Activated CD4-positive, alpha-beta memory T cell treated with anti-CD3 and anti-CD28 coated beads for 36 hours (primary cell): ENCODE results near the gene DPPA3. TPM values are rescaled to one million over a fixed set of nuclear protein-coding genes. Genes with fewer than 3 reads are reported as not detected.
A peak's percentile ranks its signal among the peaks of the same experiment; 100 is the strongest.
"Not testable (repeated sequence)": the region's sequence is repeated elsewhere in the genome, so short reads cannot be mapped to it uniquely, and the experiment has no call there.

Source experiments
- CTCF ChIA-PET: fragments of 350-600 bp; sonication (Branson Sonifier 250); formaldehyde crosslinking; loops from one replicate; lab custom pipeline; 2021; ENCODE audit warnings: antibody characterized with exemption, inconsistent platforms; lab: Charles Lee
- POLR2A ChIA-PET: fragments of 350-600 bp; sonication (Branson Sonifier 250); formaldehyde crosslinking; loops from one replicate; lab custom pipeline; 2021; ENCODE audit warnings: antibody characterized with exemption; lab: Charles Lee
- DNase-seq: peaks from one replicate; pipeline ENCODE4 v3.0.0-alpha.2; 2020
- H3K27ac Mint-ChIP-seq: one replicate; pipeline ENCODE4 v1.8.0; 2021; ENCODE audit warnings: mixed read lengths
- H3K27me3 Mint-ChIP-seq: one replicate; pipeline ENCODE4 v1.8.0; 2021; ENCODE audit warnings: mixed read lengths
- H3K36me3 Mint-ChIP-seq: one replicate; pipeline ENCODE4 v1.8.0; 2021; ENCODE audit warnings: mixed read lengths
- H3K4me1 Mint-ChIP-seq: one replicate; pipeline ENCODE4 v1.8.0; 2021; ENCODE audit warnings: low read depth, mixed read lengths
- H3K4me3 Mint-ChIP-seq: one replicate; pipeline ENCODE4 v1.8.0; 2021; ENCODE audit warnings: mild to moderate bottlenecking, mixed read lengths
- H3K9me3 Mint-ChIP-seq: one replicate; pipeline ENCODE4 v1.8.0; 2021; ENCODE audit warnings: mixed read lengths
- intact Hi-C: fragments of 100-400 bp; cut with micrococcal nuclease; formaldehyde crosslinking; loops from one replicate; pipeline ENCODE4 v1.15.1; 2023
- total RNA-seq, 2 experiments: library from RNA; stranded (reverse); gene quantifications; one replicate each; pipeline ENCODE4 v1.2.3, GENCODE V29; 2021

DPPA3 gene
- total RNA-seq, 2 experiments from 2014 or later: not detected

GRCh38 chr12:7747246-7747645, 36.0 kb downstream of the DPPA3 start, which contains the start of gene CLEC4C:
Gene CLEC4C (minus strand): TSS chr12:7747375. CDS start chr12:7747348, 27 bp downstream.
- intact Hi-C loops: no loop called here
- H3K36me3 Mint-ChIP-seq: no peaks in the 10 kb centered on the region
- ChIA-PET CTCF (interaction anchor here (0.6 kb wide), 1 partner anchor 467 kb away, joined by 3 read pairs; no protein-coding TSS in a partner anchor), POLR2A (no interaction called here)
- no peaks in the 10 kb centered on the region for H3K9me3 Mint-ChIP-seq
- no peak within 1 kb of the TSS for H3K27ac Mint-ChIP-seq
- no peak for DNase-seq
- peaks cover 2% of the 10 kb centered on the region for H3K27me3 Mint-ChIP-seq
- H3K4me1 Mint-ChIP-seq: no peaks in the 10 kb centered on the region
- H3K4me3 Mint-ChIP-seq: no peak within 1 kb of the TSS

GRCh38 chr12:7748852-7749251, 37.6 kb downstream of the DPPA3 start:
- Mint-ChIP-seq H3K4me3 (no peak overlapping the region), H3K4me1 (no peaks in the 10 kb centered on the region), H3K36me3 (no peaks in the 10 kb centered on the region), H3K27ac (no peak overlapping the region), H3K9me3 (no peaks in the 10 kb centered on the region), H3K27me3 (peaks cover 2% of the 10 kb centered on the region)
- DNase-seq: no peak
- CTCF ChIA-PET: interaction anchor here (0.6 to 0.9 kb wide), 2 partner anchors 58 to 72 kb away, joined by 3 to 4 read pairs; no protein-coding TSS in a partner anchor
- intact Hi-C loops: no loop called here
- POLR2A ChIA-PET: no interaction called here

GRCh38 chr12:7749442-7749841, 38.2 kb downstream of the DPPA3 start:
- no peak overlapping the region for H3K4me3 Mint-ChIP-seq
- no peaks in the 10 kb centered on the region for H3K9me3 Mint-ChIP-seq
- peaks cover 2% of the 10 kb centered on the region for H3K27me3 Mint-ChIP-seq
- H3K27ac Mint-ChIP-seq: no peak overlapping the region
- CTCF ChIA-PET: no interaction called here
- intact Hi-C loops: no loop called here
- POLR2A ChIA-PET: no interaction called here
- H3K4me1 Mint-ChIP-seq: no peaks in the 10 kb centered on the region
- H3K36me3 Mint-ChIP-seq: no peaks in the 10 kb centered on the region
- DNase-seq: no peak

- ChIA-PET CTCF (no interaction called here), POLR2A (no interaction called here)
- Mint-ChIP-seq H3K36me3 (no peaks in the 10 kb centered on the region), H3K9me3 (no peaks in the 10 kb centered on the region), H3K4me3 (no peak overlapping the region), H3K4me1 (no peaks in the 10 kb centered on the region), H3K27me3 (peaks cover 2% of the 10 kb centered on the region), H3K27ac (no peak overlapping the region)
- no peak for DNase-seq
- intact Hi-C loops: no loop called here
Observed at GRCh38 chr12:7750350-7750749, 39.1 kb downstream of the DPPA3 start.

- no peaks in the 10 kb centered on the region for H3K36me3 Mint-ChIP-seq
- no peak overlapping the region for H3K27ac Mint-ChIP-seq
- ChIA-PET POLR2A (no interaction called here), CTCF (interaction anchor here (1.1 kb wide), 1 partner anchor 14 kb away, joined by 3 read pairs; no protein-coding TSS in a partner anchor)
- H3K4me3 Mint-ChIP-seq: no peak overlapping the region
- H3K27me3 Mint-ChIP-seq: no peaks in the 10 kb centered on the region
- no peaks in the 10 kb centered on the region for H3K4me1 Mint-ChIP-seq
- no peaks in the 10 kb centered on the region for H3K9me3 Mint-ChIP-seq
- DNase-seq: no peak
- intact Hi-C loops: no loop called here
Observed at GRCh38 chr12:7751394-7751793, 40.2 kb downstream of the DPPA3 start.

GRCh38 chr12:7751941-7752922, 41.0 kb downstream of the DPPA3 start:
- CTCF ChIA-PET: interaction anchor here (1.1 kb wide), 1 partner anchor 15 kb away, joined by 3 read pairs; no protein-coding TSS in a partner anchor
- DNase-seq, H3K27me3 Mint-ChIP-seq, H3K9me3 Mint-ChIP-seq, intact Hi-C loops, H3K36me3 Mint-ChIP-seq, POLR2A ChIA-PET, H3K4me3 Mint-ChIP-seq, H3K4me1 Mint-ChIP-seq, H3K27ac Mint-ChIP-seq: not testable (repeated sequence)

GRCh38 chr12:7755668-7756067, 44.4 kb downstream of the DPPA3 start:
- intact Hi-C loops, H3K27me3 Mint-ChIP-seq, H3K27ac Mint-ChIP-seq, H3K4me3 Mint-ChIP-seq, CTCF ChIA-PET, H3K4me1 Mint-ChIP-seq, H3K9me3 Mint-ChIP-seq, POLR2A ChIA-PET, H3K36me3 Mint-ChIP-seq: not testable (repeated sequence)
- peak; percentile 26 for DNase-seq

GRCh38 chr12:7756993-7757392, 45.8 kb downstream of the DPPA3 start:
- Mint-ChIP-seq H3K4me3 (no peak overlapping the region), H3K36me3 (no peaks in the 10 kb centered on the region), H3K27me3 (no peaks in the 10 kb centered on the region), H3K27ac (no peak overlapping the region), H3K4me1 (no peaks in the 10 kb centered on the region), H3K9me3 (no peaks in the 10 kb centered on the region)
- intact Hi-C loops: no loop called here
- CTCF ChIA-PET: no interaction called here
- no peak for DNase-seq
- POLR2A ChIA-PET: no interaction called here

GRCh38 chr12:7758766-7759140, 47.5 kb downstream of the DPPA3 start:
- Mint-ChIP-seq H3K9me3 (no peaks in the 10 kb centered on the region), H3K36me3 (no peaks in the 10 kb centered on the region)
- CTCF ChIA-PET: no interaction called here

More at GRCh38 chr12:7758766-7759140, 47.5 kb downstream of the DPPA3 start:
- Mint-ChIP-seq H3K27ac (no peak overlapping the region), H3K4me1 (no peaks in the 10 kb centered on the region), H3K27me3 (no peaks in the 10 kb centered on the region), H3K4me3 (no peak overlapping the region)
- intact Hi-C loops: no loop called here
- DNase-seq: no peak
- POLR2A ChIA-PET: no interaction called here

Other genes with a start within 250 kb of the DPPA3 start
- gene CD163, start 207.7 kb upstream of the DPPA3 start, total RNA-seq: not detected
- not detected for gene APOBEC1, start 45.5 kb upstream of the DPPA3 start, total RNA-seq
- not detected for gene GDF3, start 15.7 kb upstream of the DPPA3 start, total RNA-seq
- gene CLEC4C, start 35.9 kb downstream of the DPPA3 start, total RNA-seq: not detected
- gene NANOGNB, start 53.8 kb downstream of the DPPA3 start, total RNA-seq: not detected
- not detected for gene NANOG, start 78.0 kb downstream of the DPPA3 start, total RNA-seq
- gene SLC2A14, start 161.5 kb downstream of the DPPA3 start, total RNA-seq: 1 to 10 TPM; 8.0 to 8.9 TPM
- 100 to 1,000 TPM; 310 to 315 TPM for gene SLC2A3, start 224.8 kb downstream of the DPPA3 start, total RNA-seq